Measurements from ENCODE around the gene CCR2.
"Not testable (repeated sequence)": the region's sequence is repeated elsewhere in the genome, so short reads cannot be mapped to it uniquely, and the experiment has no call there.

The CCR2 gene

DNA sequence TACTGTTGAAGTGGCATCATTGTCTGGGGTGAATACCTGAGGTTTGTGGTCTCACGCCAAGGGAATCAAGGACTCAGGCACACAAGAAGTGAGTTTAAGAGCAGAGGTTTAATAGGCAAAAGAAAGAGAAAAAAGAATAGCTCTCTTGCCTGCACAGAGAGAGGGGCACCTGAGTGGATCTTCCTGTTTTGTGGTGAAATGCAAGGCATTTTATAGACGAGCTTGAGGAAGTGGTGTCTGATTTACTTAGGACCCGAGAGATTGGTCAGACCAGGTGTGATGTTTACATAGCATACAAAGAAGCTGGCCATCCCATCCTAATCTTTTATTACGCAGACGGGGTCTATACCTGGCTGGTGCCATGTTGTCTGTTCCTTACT lies 30.0 kb downstream of the CCR2 start:
- TF ChIP-seq, protein P1, sequence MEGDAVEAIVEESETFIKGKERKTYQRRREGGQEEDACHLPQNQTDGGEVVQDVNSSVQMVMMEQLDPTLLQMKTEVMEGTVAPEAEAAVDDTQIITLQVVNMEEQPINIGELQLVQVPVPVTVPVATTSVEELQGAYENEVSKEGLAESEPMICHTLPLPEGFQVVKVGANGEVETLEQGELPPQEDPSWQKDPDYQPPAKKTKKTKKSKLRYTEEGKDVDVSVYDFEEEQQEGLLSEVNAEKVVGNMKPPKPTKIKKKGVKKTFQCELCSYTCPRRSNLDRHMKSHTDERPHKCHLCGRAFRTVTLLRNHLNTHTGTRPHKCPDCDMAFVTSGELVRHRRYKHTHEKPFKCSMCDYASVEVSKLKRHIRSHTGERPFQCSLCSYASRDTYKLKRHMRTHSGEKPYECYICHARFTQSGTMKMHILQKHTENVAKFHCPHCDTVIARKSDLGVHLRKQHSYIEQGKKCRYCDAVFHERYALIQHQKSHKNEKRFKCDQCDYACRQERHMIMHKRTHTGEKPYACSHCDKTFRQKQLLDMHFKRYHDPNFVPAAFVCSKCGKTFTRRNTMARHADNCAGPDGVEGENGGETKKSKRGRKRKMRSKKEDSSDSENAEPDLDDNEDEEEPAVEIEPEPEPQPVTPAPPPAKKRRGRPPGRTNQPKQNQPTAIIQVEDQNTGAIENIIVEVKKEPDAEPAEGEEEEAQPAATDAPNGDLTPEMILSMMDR (IDR thresholded peaks at IDR 0.05; ENCODE audit: low read depth, low read length) = no peak
- no peak overlapping the region for H3K4me3 ChIP-seq (replicated peaks in 1 of 2; ENCODE audit: low read depth in 2 of 2, low read length in 2 of 2)
- DNase-seq (ENCODE audit: low read depth in 2 of 2) = no peak

DNA sequence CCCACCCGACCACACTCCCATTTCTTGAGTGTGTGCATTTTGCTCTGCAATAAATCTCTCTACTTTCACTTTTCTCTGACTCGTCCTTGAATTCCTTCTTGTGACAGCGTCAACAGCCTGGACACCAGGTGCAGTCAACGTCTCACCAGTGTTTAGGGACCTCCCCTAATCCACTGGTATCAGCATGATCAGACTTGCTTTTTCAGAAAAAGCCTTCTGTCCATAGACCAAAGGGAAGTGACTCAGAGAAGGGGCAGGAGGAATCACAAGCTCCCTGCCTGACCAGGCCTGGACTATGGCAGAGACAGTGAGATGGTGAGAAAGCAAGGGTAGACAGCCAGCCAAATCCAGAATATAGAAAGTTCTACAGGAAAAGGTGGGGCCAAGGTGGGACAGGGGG lies 32.3 kb downstream of the CCR2 start:
- TF ChIP-seq, protein P1 (IDR thresholded peaks at IDR 0.05; ENCODE audit: low read depth, low read length) = no peak
- peak in 1 of 2 donors; percentile 72 for DNase-seq (ENCODE audit: low read depth in 2 of 2)
- no peak overlapping the region for H3K4me3 ChIP-seq (replicated peaks in 1 of 2; ENCODE audit: low read depth in 2 of 2, low read length in 2 of 2)

DNA sequence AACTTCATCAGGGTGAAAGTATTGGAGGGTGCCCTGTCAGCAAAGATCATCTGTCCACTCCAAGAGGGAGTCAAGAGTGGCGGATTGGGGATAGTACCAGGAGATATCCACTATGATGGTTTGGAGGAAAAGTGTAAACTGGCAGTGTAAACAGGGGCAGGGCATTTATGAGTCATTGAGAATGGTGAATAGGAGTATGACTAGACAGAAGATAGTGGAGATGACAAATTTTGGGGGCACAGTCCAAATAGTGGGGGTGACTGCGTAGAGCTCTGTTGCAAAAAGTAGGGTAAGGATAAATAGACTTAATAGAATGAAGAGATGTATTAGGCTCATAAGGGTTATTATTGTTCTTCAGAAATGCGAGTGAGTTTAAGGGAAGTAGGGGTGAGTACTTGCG lies 34.9 kb downstream of the CCR2 start:
- H3K4me3 ChIP-seq (replicated peaks in 1 of 2; ENCODE audit: low read depth in 2 of 2, low read length in 2 of 2); DNase-seq (ENCODE audit: low read depth in 2 of 2): not testable (repeated sequence)

DNA sequence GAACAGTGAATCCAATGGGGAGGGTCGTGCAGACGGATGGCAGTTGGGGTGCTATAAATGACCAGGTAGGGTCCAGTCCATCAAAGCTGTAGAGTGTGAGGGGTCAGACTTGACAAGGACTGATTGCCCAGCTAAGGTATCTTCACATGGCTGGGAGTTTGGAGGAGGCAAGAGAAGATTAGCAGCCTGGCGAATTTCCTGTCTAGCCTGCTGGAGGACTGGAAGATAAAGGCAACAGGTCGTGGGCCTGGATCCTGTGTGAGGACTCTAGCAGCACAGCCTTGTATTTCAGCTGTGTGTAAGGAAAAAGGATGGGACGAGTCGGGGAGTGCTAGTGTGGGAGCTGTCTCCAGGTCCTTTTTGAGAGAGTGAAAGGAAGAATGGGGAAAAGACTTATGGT lies 35.4 kb downstream of the CCR2 start:
- TF ChIP-seq, protein P1 (IDR thresholded peaks at IDR 0.05; ENCODE audit: low read depth, low read length) = no peak
- no peak for DNase-seq (ENCODE audit: low read depth in 2 of 2)
- H3K4me3 ChIP-seq (replicated peaks in 1 of 2; ENCODE audit: low read depth in 2 of 2, low read length in 2 of 2) = no peak overlapping the region

DNA sequence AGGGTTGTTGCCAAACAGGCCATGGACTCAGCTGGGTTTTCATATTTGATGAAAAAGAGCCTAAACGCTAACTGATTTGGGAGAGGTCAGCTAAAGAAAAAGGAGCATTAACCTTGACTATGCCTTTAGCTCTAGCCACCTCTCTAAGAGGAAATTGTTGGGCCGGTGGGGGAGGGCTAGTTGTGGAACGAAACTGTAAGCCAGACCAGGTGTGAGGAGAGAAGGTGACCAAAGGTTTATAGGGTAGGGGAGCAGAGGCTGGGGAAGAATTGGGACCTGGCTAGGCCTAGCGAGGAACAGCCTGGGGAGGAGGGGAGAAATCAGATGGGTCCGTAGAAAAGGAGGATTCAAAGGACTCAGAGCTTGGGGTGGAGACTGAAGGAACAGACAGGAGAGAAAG lies 37.6 kb downstream of the CCR2 start:
- not testable (repeated sequence) for H3K4me3 ChIP-seq (replicated peaks in 1 of 2; ENCODE audit: low read depth in 2 of 2, low read length in 2 of 2); DNase-seq (ENCODE audit: low read depth in 2 of 2)

DNA sequence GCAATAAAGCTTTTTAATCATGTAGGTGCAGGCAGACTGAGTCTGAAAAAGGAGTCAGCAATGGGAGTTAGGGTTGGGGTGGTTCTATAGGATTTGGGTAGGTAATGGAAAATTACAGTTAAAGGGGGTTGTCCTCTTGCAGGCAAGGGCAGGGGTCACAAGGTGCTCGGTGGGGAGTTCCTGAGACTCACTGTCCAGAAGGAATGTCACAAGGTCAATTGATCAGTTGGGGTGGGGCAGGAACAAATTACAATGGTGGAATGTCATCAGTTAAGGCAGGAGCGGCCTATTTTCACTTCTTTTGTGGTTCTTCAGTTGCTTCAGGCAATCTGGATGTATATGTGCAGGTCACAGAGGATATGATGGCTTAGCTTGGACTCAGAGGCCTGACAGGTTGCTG lies 39.1 kb downstream of the CCR2 start:
- H3K4me3 ChIP-seq (replicated peaks in 1 of 2; ENCODE audit: low read depth in 2 of 2, low read length in 2 of 2) = no peak overlapping the region
- no peak for DNase-seq (ENCODE audit: low read depth in 2 of 2)
- TF ChIP-seq, protein P1 (IDR thresholded peaks at IDR 0.05; ENCODE audit: low read depth, low read length) = no peak

DNA sequence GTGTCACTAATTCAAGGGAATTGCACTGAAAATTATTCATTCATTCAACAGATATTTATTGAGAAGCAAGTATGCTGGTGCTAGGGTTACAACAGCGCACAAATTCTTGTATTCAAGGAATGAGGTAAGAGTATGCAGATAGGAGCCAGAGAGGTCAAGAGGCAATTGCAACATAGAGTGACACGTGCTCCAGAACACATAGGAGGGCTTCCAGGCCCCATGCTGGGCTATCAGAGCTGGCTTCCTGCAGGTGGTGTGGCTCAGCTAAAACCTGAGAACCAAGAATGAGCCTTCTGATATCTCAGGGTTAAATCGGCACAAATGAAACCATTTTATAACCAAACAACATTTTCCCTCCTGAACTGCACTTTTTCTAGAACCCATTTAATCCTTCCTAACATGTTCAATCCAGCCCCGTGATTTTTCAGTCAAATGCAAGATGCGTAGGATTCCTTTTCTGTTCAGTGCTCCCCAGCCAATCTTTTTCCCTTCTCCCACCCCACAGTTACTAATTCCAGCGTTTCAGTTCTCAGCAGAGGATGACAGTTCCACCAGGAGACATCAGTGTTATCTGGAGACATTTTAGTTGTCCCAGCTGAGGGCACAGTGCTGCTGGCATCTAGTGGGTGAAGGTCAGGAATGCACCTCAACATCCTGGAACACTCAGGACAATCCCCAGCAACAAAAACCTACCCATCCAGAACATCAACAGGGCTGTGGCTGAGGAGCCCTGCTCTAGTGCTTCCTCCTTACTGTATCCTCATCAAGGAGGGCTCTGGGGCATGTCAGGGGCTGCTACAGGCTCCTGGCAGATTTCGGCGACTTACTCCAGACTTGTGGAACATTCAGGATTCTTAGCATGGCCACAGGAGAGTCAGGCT lies 39.9 kb downstream of the CCR2 start:
- peak; percentile 16 to 21 for DNase-seq (ENCODE audit: low read depth in 2 of 2)
- TF ChIP-seq, protein P1 (IDR thresholded peaks at IDR 0.05; ENCODE audit: low read depth, low read length) = no peak
- no peak overlapping the region for H3K4me3 ChIP-seq (replicated peaks in 1 of 2; ENCODE audit: low read depth in 2 of 2, low read length in 2 of 2)

DNA sequence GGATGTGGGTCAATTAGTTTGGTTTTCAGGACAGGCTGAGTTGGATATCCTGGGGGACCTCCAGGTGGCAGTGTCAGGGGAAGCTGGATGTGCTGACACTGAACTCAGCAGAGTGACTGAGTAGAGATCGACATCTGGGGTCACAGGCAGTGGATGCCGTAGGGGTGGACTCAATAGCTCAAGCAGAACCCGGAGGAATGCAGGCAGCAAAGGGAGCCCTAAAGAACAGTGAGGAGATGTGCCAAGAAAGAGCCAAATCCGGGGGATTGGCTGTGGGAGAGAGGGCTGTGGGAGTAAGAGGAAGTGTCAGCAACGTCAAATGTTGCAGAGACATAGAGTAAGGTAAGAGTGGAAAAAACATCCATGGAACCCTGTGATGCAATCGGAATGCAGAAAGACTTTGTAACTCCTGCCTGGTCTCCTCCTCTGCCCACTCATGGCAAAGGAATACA lies 41.3 kb downstream of the CCR2 start:
- H3K4me3 ChIP-seq (replicated peaks in 1 of 2; ENCODE audit: low read depth in 2 of 2, low read length in 2 of 2) = no peak overlapping the region
- peak; percentile 23 to 76 for DNase-seq (ENCODE audit: low read depth in 2 of 2)
- TF ChIP-seq, protein P1 (IDR thresholded peaks at IDR 0.05; ENCODE audit: low read depth, low read length) = peak; percentile 33

Measured in cardiac fibroblast (primary cell).